ENCODE measurements around the gene IL4R.
"Not testable (repeated sequence)": the region's sequence is repeated elsewhere in the genome, so short reads cannot be mapped to it uniquely, and the experiment has no call there.

Gene IL4R

DNA sequence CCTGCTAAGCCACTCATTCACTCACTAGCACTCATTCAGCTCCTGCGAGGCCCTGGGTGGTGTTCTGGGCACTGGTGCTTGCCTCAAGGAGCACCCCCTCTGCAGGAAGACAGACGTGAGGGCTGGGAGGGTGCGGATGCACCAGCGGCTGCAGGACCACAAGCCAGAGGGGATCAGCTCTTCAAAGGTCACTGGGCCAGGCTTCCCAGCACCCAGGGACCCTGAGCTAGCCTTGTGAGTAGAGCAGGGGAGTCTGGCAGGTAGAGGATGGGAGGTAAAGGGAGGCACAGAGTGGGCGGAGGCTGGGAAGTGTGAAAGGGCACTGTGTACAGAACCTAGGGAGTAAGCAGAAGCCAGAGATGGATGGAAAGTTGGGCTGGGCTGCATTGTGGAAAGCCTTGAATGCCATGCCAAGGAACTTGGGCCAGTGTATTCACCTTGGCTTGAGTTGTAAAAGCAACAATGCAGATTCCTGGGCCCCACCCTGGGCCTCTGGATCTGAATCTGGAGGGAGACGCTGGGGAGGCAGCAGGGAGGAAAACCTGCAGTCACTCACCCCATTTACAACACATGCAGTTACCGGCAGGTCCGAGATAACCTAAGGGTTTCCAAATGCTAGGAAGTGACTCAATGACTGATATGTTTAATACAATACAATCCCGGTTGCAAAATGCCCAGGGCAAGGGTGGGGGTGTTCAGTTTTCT lies 1.7 kb downstream of the IL4R start:
- DNase-seq (ENCODE audit: low spot score): peak; percentile 61

DNA sequence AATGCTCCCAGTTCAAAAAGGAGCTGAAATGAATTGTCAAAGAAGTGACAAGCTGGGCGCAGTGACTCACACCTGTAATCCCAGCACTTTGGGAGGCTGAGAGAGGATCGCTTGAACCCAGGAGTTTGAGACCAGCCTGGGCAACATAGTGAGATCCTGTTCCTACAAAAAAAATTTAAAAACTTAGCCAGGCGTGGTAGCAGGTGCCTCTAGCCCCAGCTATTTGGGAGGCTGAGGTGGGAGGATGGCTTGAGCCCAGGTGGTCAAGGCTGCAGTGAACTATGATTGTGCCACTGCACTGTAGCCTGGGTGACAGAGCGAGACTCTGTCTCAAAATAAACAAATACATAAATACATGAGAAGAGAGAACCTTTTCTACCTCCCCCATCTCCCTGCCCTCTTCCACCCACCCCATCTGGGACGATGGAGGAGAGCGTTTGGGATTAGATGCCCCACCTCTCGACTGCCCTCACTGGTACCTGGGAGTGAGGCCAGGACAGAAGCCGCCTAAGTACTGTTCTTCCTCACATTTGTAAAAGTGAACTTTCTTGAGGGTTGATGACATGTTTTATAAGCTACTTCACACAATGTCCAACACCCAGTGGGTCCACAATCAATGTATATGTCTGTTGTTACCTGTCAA lies 2.4 kb downstream of the IL4R start:
- no peak for DNase-seq (ENCODE audit: low spot score)

DNA sequence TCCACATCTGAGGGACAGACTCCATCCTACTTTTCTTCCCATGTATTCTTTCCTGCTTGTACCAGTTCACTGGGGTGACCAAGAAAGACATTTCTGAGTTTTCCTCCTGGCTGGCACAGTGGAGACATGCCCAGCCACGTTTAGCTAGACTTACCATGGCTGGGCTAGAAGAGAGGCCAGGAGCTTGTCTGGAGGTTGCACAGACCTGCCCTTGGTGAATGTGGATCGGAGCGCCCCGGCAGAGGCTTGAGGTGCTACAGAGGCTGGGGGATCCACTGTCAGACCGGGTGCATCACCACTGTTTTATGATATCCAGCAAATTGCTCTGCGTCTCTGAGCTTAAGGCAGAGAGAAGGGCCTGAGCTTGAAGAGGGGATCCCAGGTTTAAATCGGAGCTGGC lies 3.5 kb downstream of the IL4R start:
- DNase-seq (ENCODE audit: low spot score): no peak

DNA sequence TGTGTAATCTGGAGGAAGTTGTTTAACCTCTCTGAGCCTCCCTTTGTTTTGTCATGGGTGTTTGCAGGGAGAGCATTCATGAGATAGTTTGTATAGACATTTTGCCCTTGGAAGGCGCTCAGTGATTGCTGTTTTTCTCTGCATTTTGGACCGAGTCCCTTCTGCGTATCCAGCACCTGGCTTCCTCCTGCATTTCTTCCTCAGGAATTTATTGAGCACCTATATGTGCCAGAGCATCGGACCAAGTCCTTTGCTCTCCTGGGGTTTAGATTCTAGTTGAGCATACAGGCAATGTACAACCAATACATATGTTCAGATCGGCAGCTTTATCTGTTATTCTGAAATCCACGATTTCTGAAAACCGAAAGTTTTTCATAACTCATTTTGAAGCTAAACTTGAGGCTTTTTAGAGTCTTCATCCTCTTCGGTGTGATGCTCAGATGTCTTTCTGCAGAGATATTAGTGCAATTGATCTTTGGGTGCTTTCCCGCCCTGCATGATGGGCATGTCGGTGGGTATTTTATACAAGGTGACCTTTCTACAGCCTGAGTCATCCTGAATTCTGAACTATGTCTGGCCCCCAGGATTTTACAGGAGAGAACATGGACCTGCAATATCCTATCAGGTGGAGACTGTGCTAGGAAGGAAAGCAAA lies 4.1 kb downstream of the IL4R start:
- DNase-seq (ENCODE audit: low spot score): no peak

DNA sequence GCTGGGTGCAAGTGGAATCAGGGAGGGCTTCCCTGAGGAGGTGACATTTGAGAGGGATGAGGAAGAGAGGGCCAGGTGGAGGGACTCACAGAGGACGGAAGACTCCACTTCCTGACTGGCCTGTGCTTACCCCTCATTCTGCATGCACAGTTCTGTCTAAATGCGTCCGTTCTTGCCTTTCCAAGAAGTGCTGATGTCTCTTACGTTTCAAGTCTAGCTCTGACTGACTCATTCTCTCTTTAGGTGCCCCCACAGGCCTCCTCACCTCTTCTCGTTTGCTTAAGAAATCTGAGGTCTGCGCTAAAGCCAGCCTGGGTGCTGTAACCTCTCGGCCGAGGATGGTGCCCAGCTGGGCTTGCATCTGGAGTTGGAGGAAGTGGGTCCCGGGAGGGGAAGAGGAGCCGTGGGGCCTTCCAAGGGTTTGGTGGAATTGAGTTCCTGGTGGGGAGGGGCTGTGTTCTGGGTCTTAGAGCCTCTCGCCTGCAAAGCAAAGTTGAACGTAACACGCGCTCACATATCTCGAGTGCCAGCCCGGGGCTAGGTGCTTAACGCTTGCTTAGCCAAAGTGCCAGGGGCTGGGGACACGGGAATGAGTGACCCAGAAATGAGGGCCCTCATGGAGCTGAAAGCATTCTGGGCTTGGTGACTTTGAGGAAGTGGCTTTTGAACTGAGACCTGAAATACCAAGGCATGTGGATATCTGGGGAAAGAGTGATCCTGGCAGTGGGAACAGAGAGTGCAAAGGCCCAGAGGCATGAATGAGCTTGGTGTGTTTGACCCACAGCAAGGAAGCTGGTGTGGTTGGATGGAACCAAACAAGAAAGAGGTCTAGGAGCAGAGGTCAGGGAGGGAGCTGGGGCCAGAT lies 4.8 kb downstream of the IL4R start:
- peak; percentile 50 for DNase-seq (ENCODE audit: low spot score)

DNA sequence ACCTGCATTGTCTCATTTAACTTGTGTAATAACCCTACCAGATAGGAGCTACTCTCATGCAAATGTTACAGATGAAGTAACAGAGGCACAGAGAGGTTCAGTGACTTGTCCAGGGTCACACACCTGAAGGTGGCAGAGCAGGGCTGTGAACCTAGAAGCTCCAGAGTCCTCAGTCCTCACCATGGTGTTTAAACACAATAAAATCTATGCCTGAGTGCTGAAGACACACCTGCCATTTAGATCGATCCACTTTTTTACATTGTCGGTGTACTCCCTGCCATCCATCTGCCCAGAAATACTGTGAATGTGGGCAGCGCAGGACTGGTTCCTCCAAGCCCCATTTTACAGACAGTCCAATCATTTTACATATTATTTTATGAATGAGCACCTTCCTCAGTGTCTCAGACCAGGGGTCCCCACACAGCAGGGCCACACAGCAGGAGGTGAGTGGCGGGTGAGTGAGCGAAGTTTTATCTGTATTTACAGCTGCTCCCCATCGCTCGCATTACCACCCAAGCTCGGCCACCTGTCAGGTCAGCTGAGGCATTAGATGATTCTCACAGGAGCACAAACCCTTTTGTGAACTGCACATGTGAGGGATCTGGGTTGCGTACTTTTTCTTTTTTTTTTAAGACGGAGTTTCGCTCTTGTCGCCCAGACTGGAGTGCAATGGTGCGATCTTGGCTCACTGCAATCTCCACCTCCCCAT lies 5.6 kb downstream of the IL4R start:
- DNase-seq (ENCODE audit: low spot score): no peak

DNA sequence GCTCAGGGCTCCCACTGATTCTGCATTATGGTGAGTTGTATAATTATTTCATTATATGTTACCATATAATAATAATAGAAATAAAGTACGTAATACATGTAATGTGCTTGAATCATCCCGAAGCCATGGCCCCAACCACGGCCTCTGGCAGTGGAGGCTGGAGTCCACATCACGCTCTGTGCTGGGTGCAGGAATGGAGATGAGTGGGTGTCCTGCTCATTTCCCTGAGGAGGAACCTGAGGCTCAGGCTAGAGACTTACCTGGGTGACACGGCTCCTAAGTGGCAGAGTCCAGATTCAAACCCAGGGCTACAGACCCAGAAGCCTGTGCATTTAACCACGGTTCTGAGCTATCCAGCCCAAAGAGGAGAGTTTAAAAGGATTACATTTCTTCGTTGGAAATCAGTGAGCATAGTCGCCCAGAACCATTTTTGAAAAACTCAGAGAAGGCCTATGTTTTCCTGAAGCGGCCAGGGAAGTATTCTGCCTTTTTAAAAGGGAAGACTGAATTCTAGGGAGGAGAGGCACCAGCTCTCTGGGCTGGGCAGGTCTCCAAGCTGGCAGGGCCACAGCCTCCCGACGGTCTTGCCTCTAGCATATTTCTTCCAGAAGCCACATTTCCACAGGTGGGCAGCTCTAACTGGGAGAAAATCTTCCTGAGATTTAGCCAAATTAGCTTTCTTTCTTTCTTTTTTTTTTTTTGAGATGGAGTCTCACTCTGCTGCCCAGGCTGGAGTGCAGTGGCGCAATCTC lies 6.7 kb downstream of the IL4R start:
- no peak for DNase-seq (ENCODE audit: low spot score)

DNA sequence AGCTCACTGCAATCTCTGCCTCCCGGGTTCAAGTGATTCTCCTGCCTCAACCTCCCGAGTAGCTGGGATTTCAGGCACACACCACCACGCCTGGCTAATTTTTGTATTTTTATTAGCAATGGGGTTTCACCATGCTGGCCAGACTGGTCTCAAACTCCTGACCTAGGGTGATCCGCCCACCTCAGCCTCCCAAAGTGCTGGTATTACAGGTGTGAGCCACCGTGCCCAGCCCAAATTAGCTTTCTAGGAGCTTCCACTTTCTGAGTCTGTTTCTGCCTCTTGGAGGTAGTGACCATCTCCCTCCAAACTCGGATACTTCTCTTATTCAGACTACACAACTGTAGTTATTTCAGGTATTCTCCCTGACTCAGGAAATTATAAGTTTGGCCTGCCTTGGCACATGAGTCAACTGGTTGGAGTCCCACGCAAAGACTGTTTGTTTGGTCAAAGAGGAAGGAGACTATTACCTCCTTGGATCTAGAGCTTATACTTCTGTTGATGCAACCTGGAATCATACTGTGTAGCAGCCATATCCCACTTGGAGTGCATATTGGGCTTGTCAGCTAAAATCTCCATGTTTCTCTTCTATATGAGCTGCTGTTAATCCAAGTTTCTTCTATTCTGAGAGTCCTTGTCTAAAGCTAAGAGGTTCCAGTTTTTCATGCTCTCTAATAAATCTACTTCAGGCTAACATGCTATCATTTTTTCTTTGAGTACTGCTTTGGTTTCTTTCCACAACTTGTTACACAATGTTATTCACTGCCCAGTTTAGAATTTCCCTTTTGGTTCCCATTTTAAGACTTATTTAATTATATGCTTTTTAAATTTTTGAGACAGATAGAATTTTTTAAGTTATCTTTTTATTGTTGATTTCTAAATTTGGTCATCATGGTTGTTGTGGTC lies 7.5 kb downstream of the IL4R start:
- no peak for DNase-seq (ENCODE audit: low spot score)

DNA sequence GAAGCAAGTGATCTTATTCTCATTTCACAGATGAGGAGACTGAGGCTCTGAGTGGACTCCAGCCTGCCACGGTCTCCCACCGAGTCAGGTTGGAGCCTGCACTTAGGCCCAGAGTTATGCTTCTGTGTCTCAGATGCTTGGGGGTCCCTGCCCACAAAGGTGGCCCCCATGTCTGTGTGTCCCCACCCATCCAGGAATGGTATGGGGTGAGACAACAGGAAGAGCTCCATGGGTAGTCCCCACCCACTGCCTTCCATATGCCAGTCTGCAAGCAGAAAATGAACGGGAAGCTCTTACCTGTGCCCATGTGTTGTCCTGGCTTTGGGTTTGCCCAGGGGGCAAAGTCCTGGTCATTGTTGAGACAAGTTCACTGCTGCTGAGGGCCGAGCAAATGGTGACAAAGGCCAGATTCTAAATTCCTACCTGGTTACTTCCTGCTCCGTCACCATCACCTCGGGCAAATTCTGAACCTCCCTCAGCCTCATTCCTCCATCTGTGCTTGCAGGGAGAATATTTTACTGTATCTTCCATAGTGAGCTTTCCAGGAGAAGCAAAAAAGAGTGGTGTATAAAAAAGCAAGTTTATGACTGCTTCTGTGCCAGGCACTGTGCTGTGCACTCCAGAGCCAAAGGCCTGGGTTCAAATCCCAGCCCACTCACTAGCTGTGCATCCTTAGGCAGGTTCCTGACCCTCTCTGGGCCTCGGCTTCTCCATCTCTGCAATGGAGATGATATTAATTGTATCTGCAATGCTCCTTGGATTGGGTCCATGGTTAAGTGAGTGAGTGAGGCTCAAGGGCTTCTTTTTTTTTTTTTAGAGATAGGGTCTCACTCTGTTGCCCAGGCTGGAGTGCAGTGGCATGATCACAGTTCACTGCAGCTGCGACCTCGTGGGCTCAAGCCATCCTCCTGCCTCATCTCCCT lies 9.3 kb downstream of the IL4R start:
- DNase-seq (ENCODE audit: low spot score): no peak

DNA sequence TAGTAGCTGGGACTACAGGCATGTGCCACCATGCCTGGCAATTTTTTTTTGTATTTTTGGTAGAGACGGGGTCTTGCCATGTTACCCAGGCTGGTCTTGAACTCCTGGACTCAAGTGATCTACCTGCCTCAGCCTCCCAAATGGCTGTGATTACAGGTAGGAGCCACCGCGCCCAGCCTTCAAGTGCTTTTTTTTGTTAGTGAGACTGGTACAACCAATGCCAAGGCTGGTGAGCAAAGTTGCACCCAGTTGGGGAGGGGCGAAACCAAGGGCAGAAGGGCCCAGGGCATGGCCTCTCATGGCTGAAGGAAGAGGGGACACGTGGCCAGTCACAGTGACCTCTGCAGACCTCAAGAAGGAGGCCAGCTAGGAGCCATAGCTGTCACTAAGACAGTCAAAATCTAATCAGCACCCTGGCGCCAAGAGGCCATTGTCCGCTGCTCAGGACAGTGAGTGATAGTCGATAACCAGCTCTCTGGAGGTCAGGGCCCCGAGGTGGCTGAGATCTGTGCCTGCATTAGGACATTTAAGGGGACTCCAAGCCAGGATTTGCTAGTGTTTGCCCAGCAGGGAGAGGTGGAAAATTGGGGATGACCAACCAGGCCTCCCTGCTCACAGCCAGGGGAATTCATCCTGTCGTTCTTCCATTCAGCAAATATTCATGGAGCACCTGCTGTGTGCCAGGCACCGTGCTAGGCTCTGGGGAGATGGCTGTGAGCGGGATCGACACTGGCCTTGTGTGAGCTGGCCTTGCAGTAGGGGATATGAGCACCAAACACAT lies 10.2 kb downstream of the IL4R start:
- no peak for DNase-seq (ENCODE audit: low spot score)

DNA sequence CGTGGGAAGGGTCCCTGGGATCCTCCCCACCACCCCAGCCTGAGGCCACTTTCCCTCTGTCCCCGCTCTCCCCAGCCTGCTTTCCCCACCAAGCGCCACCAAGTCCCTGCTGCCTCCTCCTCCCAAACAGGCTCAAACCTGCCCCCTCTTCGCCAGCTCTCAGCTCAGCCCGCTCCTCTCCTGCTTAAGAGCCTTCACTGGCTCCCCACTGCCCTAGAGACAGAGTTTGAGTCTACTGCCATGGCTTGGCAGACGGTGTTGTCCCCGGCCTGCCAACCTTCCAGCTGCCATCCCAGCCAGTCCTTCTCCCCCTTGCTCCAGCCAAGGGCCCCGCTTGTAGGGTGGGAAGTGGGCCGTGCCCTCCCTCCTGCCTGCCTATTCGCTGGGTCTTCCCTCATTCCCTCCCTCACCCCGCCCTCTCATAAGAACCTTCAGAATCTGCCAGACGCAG lies 11.1 kb downstream of the IL4R start:
- no peak for DNase-seq (ENCODE audit: low spot score)

DNA sequence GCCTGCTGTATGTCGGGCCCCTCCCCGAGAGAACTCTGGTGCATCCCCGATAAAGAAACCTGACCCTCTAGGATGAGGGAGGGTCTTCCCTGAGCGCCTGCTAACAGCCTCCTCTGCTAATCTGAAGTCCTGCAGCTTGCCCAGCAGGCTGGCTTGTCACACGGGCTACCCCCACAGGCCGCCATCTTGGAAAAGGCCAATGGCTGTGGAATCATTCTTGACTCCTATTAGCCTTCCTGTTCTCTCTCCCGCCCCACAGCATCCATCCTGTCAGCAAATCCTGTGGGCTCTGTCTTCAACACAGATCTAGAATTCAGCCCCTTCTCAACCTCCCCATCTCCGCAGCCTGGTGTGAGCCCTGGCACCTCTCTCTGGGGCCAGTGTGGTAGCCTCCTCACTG lies 12.0 kb downstream of the IL4R start:
- DNase-seq (ENCODE audit: low spot score): no peak

DNA sequence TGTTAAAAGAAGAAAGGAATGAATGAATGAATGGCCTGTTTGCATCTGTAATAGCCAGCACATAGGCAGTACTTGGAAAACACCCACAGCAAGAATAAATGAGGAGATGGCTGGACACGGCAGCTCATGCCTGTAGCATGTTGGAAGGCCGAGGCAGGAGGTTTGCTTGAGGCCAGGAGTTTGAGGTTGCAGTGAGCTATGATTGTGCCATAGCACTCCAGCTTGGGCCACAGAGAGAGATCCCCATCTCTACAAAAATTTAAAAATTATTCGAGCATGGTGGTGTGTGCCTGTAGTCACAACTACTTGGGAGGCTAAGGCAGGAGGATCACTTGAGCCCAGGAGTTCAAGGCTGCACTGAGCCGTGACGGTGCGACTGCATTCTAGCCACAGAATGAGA lies 12.5 kb downstream of the IL4R start:
- no peak for DNase-seq (ENCODE audit: low spot score)

DNA sequence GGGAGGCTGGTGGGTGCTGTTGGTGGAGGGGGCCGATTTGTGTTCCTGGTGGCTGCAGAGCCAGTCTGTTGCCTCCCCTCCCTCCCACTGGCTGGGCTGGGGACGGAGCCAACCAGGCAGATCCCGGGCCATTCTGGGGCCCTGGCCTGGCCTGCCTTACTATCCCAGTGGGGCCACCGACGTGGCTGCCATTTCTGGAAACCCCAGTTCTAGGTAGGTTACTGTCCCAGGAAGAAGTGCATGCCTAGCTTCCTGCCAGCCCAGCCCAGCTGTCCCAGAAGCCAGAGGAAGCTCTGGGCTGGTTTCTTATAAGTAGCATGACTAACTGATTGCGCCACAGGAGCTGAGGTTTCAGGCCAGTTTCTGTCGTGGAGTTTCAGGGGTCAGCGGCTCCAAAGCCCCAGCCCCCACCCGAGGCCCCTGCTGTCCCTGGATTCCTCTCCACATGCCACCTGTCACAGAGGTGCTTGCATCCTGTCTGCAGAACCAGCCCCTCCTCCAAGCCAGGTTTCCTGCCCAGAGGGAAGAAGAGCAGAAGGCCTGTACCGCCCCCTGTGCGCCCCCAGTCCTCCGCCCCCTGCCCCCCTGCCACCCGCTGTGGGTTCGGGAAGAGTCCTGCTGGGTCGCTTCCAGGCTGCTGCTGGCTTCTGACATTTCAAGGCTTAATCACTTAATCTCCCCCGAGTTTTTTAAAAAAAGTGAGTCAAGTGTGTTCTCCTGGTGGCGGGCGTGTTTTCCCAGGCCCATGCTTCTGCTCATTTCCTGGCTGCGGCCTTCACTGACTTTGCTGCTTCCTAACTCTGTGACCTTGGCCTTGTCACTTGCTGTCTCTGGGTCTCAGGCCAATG lies 13.2 kb downstream of the IL4R start:
- peak; percentile 43 for DNase-seq (ENCODE audit: low spot score)

DNA sequence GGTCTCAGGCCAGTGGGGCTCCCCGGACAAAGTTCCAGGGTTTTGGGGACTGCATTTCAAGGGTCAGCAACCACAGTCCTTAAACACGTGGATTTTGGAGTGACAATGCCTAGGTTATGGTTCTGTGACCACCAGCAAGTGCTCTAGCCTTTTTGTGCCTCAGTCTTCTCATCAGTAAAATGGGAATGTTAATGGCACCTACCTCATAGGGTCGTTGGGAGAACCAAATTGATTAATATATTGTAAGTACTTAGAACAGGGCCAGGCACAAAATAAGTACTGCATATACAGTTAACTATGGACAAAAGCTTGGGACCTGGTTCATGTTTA lies 13.8 kb downstream of the IL4R start:
- DNase-seq (ENCODE audit: low spot score): no peak

DNA sequence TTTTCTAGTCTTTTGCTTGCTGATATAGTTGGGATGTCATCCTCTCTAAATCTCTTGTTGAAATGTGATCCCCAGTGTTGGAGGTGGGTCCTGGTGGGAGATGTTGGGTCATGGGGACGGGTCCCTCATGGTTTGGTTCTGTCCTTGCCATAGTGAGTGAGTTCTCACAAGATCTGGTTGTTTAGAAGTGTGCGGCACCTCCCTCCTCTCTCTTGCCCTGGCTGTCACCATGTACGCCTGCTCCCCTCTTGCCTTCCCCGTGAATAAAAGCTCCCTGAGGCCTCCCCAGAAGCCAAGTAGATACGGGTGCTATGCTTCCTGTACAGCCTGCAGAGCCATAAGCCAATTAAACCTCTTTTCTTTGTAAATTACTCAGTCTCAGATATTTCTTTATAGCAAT lies 15.2 kb downstream of the IL4R start:
- no peak for DNase-seq (ENCODE audit: low spot score)

DNA sequence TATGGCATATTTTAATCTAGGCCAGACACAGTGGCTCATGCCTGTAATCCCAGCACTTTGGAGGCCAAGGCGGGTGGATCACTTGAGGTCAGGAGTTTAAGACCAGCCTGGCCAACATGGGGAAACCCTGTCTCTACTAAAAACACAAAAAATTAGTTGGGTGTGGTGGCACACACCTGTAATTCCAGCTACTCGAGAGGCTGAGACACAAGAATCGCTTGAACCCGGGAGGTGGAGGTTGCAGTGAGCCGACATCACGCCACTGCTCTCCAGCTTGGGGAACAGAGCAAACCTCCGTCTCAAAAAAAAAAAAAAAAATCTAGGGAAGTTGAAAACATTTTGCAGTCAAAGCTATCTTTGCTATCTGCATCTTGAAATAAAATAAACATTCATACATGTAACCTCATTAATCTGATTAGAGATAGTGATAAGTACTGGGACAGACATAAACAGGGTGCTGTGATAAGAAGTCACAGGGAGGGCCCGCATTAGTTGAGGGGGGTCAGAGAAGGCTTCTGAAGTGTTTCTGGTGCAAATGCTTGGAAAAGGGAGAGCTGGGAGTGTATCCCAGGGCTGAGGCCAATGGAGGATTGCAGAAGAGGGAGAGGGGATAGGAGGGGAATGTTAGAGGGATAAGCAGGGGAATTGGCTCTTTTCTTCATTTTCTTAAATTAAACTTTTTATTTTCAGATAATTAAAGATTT lies 15.8 kb downstream of the IL4R start:
- not testable (repeated sequence) for DNase-seq (ENCODE audit: low spot score)

Data from CD4-positive, alpha-beta T cell treated with Interleukin-6 at 100 ng/mL for 8 hours (primary cell).